HEK293 (cell line): Measurements from ENCODE around the gene SLCO6A1.

Experiments used
- CTCF ChIA-PET: fragments of 350-600 bp; formaldehyde crosslinking; extraction: SDS; loops from one replicate; lab custom pipeline; 2021; ENCODE audit warnings: antibody characterized with exemption; lab: Yijun Ruan, JAX
- POLR2A ChIA-PET: fragments of 300-600 bp; formaldehyde crosslinking; extraction: SDS; loops from one replicate; lab custom pipeline; 2020; ENCODE audit warnings: antibody characterized with exemption, inconsistent platforms; lab: Yijun Ruan, JAX
- H3K27ac ChIP-seq: fragments of 200-500 bp; sonication (Bioruptor generic); 2 replicates; pipeline ENCODE4 v1.5.1; 2014; ENCODE audit warnings: low read depth, low read length, control low read depth, inconsistent platforms; ENCODE audit errors: extremely low read depth
- H3K36me3 ChIP-seq, 2 experiments: fragments of 200-500 bp in 1 of 2; sonication (Bioruptor generic) in 1 of 2; 1 replicate in 1 of 2; 2 replicates in 1 of 2; pipeline ENCODE4 v1.5.1; 2014 to 2017; ENCODE audit warnings: inconsistent platforms in 2 of 2, low read length in 2 of 2; ENCODE audit not compliant: control insufficient read depth in 2 of 2, insufficient read depth in 1 of 2
- H3K4me1 ChIP-seq: fragments of 200-500 bp; sonication (Bioruptor generic); 2 replicates; pipeline ENCODE4 v1.5.1; 2014; ENCODE audit warnings: mild to moderate bottlenecking, low read length, inconsistent platforms; ENCODE audit not compliant: control insufficient read depth, insufficient read depth
- H3K4me3 ChIP-seq: 2 replicates; pipeline ENCODE4 v1.5.1; 2011; ENCODE audit warnings: low read depth, mild to moderate bottlenecking, control low read depth, low read length, moderate library complexity
- H3K9me3 ChIP-seq: fragments of 200-500 bp; sonication (Bioruptor generic); 2 replicates; pipeline ENCODE4 v1.5.1; 2014; ENCODE audit warnings: low read depth, low read length, inconsistent platforms; ENCODE audit not compliant: control insufficient read depth, insufficient read depth
- GLI4 ChIP-seq: fragments of 450-650 bp; formaldehyde crosslinking; IDR thresholded peaks from 2 replicates; pipeline ENCODE4 v1.5.1; 2016; ENCODE audit warnings: missing biosample characterization, missing genetic modification characterization
- KLF10 ChIP-seq: fragments of 450-650 bp; IDR thresholded peaks from 2 replicates; pipeline ENCODE4 v1.5.1; 2018; ENCODE audit warnings: missing biosample characterization, mild to moderate bottlenecking, missing genetic modification characterization
- KLF7 ChIP-seq: fragments of 450-650 bp; formaldehyde crosslinking; IDR thresholded peaks from 2 replicates; pipeline ENCODE4 v1.5.1; 2016; ENCODE audit warnings: missing biosample characterization, missing genetic modification characterization, borderline replicate concordance
- MZF1 ChIP-seq: fragments of 450-650 bp; formaldehyde crosslinking; IDR thresholded peaks from 2 replicates; pipeline ENCODE4 v1.5.1; 2017; ENCODE audit warnings: missing biosample characterization, missing genetic modification characterization, borderline replicate concordance
- PATZ1 ChIP-seq: fragments of 450-650 bp; formaldehyde crosslinking; IDR thresholded peaks from 2 replicates; pipeline ENCODE4 v1.5.1; 2016; ENCODE audit warnings: missing biosample characterization, missing genetic modification characterization
- PBX3 ChIP-seq: sonication (generic); formaldehyde crosslinking; IDR thresholded peaks from 2 replicates; pipeline ENCODE4 v1.8.1; 2022; ENCODE audit warnings: mild to moderate bottlenecking, moderate library complexity, missing genetic modification reagents
- SALL2 ChIP-seq: fragments of 450-650 bp; formaldehyde crosslinking; IDR thresholded peaks from 2 replicates; pipeline ENCODE4 v1.5.0; 2017; ENCODE audit warnings: missing biosample characterization, mild to moderate bottlenecking, missing genetic modification characterization, borderline replicate concordance
- TRIM28 ChIP-seq: IDR thresholded peaks from 2 replicates; pipeline ENCODE4 v1.6.1; 2011; ENCODE audit warnings: low read length, control low read depth, borderline replicate concordance
- ZEB2 ChIP-seq: fragments of 450-650 bp; formaldehyde crosslinking; IDR thresholded peaks from 2 replicates; pipeline ENCODE4 v1.5.1; 2016; ENCODE audit warnings: missing biosample characterization, missing genetic modification characterization
- ZFP3 ChIP-seq: fragments of 450-650 bp; formaldehyde crosslinking; IDR thresholded peaks from 2 replicates; pipeline ENCODE4 v1.5.1; 2016; ENCODE audit warnings: low read depth, missing biosample characterization, missing genetic modification characterization
- ZFP41 ChIP-seq: fragments of 450-650 bp; formaldehyde crosslinking; IDR thresholded peaks from 2 replicates; pipeline ENCODE4 v1.5.1; 2016; ENCODE audit warnings: missing biosample characterization, missing genetic modification characterization, borderline replicate concordance
- ZNF112 ChIP-seq: fragments of 450-650 bp; formaldehyde crosslinking; IDR thresholded peaks from 2 replicates; pipeline ENCODE4 v1.5.0; 2017; ENCODE audit warnings: missing biosample characterization, missing genetic modification characterization
- ZNF174 ChIP-seq: fragments of 450-650 bp; formaldehyde crosslinking; IDR thresholded peaks from 2 replicates; pipeline ENCODE4 v1.5.0; 2017; ENCODE audit warnings: missing biosample characterization, mild to moderate bottlenecking, missing genetic modification characterization
- ZNF18 ChIP-seq: fragments of 450-650 bp; formaldehyde crosslinking; IDR thresholded peaks from 2 replicates; pipeline ENCODE4 v1.5.1; 2016; ENCODE audit warnings: missing biosample characterization, missing genetic modification characterization
- ZNF24 ChIP-seq: fragments of 450-650 bp; formaldehyde crosslinking; IDR thresholded peaks from 2 replicates; pipeline ENCODE4 v1.5.1; 2016; ENCODE audit warnings: missing biosample characterization, missing genetic modification characterization
- ZNF302 ChIP-seq: fragments of 450-650 bp; formaldehyde crosslinking; IDR thresholded peaks from 2 replicates; pipeline ENCODE4 v1.5.1; 2016; ENCODE audit warnings: missing biosample characterization, missing genetic modification characterization, low read depth
- ZNF362 ChIP-seq: fragments of 450-650 bp; formaldehyde crosslinking; IDR thresholded peaks from 2 replicates; pipeline ENCODE4 v1.5.1; 2016; ENCODE audit warnings: missing biosample characterization, missing genetic modification characterization
- ZNF37A ChIP-seq: fragments of 450-650 bp; IDR thresholded peaks from 2 replicates; pipeline ENCODE4 v1.5.1; 2018; ENCODE audit warnings: missing biosample characterization, missing genetic modification characterization
- ZNF510 ChIP-seq: fragments of 450-650 bp; formaldehyde crosslinking; IDR thresholded peaks from 2 replicates; pipeline ENCODE4 v1.5.1; 2018; ENCODE audit warnings: mild to moderate bottlenecking, missing genetic modification characterization, missing biosample characterization; ENCODE audit not compliant: insufficient replicate concordance
- ZNF513 ChIP-seq: fragments of 450-650 bp; IDR thresholded peaks from 2 replicates; pipeline ENCODE4 v1.5.1; 2018; ENCODE audit warnings: missing biosample characterization, missing genetic modification characterization
- ZNF629 ChIP-seq: fragments of 450-650 bp; formaldehyde crosslinking; IDR thresholded peaks from 2 replicates; pipeline ENCODE4 v1.5.1; 2017; ENCODE audit warnings: missing biosample characterization, missing genetic modification characterization
- ZNF768 ChIP-seq: fragments of 450-650 bp; formaldehyde crosslinking; IDR thresholded peaks from 2 replicates; pipeline ENCODE4 v1.5.1; 2018; ENCODE audit warnings: missing biosample characterization, mild to moderate bottlenecking, missing genetic modification characterization
- ZNF830 ChIP-seq: fragments of 450-650 bp; IDR thresholded peaks from 2 replicates; pipeline ENCODE4 v1.5.0; 2018; ENCODE audit warnings: missing biosample characterization, missing genetic modification characterization, low read depth, mild to moderate bottlenecking, moderate library complexity
- TF ChIP-seq, protein P1 (sequence below): fragments of 450-650 bp; formaldehyde crosslinking; IDR thresholded peaks from 2 replicates; pipeline ENCODE4 v1.5.1; 2017; ENCODE audit warnings: missing biosample characterization, missing genetic modification characterization

The SLCO6A1 gene

DNA sequence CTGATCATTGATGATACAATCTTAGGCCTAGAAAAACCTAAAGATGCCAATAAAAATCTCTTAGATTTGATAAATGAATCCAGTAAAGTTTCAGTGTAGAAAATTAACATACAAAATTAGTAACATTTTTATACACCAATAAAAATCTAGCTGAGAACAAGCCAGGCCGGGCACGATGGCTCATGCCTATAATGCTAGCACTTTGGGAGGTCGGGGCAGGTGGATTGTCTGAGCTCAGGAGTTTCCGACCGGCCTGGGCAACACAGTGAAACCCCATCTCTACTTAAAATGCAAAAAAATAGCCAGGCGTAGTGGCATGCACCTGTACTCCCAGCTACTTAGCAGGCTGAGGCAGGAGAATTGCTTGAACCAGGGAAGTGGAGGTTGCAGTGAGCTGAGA, 84.4 kb downstream of the SLCO6A1 start (continued):
- TF ChIP-seq ZNF18 (no peak), ZNF362 (tag by site-specific recombination) (no peak), GLI4 (tag by site-specific recombination) (no peak), KLF10 (tag by site-specific recombination) (no peak), ZNF629 (no peak), ZNF24 (no peak), ZNF302 (tag by site-specific recombination) (no peak), ZNF768 (tag by site-specific recombination) (no peak)
- TF ChIP-seq, protein P1, sequence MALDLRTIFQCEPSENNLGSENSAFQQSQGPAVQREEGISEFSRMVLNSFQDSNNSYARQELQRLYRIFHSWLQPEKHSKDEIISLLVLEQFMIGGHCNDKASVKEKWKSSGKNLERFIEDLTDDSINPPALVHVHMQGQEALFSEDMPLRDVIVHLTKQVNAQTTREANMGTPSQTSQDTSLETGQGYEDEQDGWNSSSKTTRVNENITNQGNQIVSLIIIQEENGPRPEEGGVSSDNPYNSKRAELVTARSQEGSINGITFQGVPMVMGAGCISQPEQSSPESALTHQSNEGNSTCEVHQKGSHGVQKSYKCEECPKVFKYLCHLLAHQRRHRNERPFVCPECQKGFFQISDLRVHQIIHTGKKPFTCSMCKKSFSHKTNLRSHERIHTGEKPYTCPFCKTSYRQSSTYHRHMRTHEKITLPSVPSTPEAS (tag by site-specific recombination), result no peak

- no peak for TF ChIP-seq KLF7
- no peak for TF ChIP-seq ZNF510 (tag by site-specific recombination)
- TF ChIP-seq PATZ1 (tag by site-specific recombination), result no peak
- TF ChIP-seq ZNF112 (tag by site-specific recombination), result no peak
- Histone ChIP-seq H3K4me1 (no peaks in the 10 kb centered on the region), H3K27ac (no peak overlapping the region), H3K36me3 (no peaks in the 10 kb centered on the region), H3K4me3 (no peak overlapping the region), H3K9me3 (no peaks in the 10 kb centered on the region)
- ChIA-PET CTCF (no interaction called here), POLR2A (no interaction called here)
Observed at GRCh38 chr5:102388235-102388634, 110.6 kb downstream of the SLCO6A1 start.

- CTCF ChIA-PET, result no interaction called here
- Histone ChIP-seq H3K4me1 (no peaks in the 10 kb centered on the region), H3K4me3 (no peak overlapping the region)
- POLR2A ChIA-PET, result no interaction called here
- TF ChIP-seq ZNF37A, result no peak
- TF ChIP-seq ZEB2 (tag by site-specific recombination), result no peak
- TF ChIP-seq, all 188 proteins: peak for 0
- no peaks in the 10 kb centered on the region for H3K36me3 ChIP-seq
- H3K9me3 ChIP-seq, result no peaks in the 10 kb centered on the region
- H3K27ac ChIP-seq, result no peak overlapping the region
Observed at GRCh38 chr5:102385365-102385764, 113.4 kb downstream of the SLCO6A1 start.

DNA sequence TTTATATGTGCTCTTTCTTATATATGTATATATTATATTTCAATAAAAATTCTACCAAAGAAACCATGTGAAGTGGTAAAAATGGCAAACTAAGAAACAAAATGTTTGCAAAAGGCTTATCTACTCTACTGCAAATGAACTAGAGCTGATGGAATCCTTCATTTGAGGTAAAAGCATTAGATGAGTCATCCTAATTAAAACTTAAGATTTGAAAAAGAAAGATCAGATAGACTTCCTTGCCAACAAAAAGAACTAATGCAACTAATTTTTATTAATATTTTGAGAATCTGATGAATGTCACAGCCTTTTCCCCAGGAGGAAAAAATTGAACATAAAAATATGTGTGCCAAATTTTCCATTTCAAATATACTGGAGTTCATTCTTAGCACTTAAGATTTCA, 118.6 kb downstream of the SLCO6A1 start:
- Histone ChIP-seq H3K4me1 (no peaks in the 10 kb centered on the region), H3K9me3 (no peaks in the 10 kb centered on the region), H3K27ac (no peak overlapping the region), H3K4me3 (no peak overlapping the region), H3K36me3 (no peaks in the 10 kb centered on the region)
- POLR2A ChIA-PET, result no interaction called here
- CTCF ChIA-PET, result no interaction called here
- TF ChIP-seq ZNF513 (tag by site-specific recombination) (no peak), MZF1 (no peak), PBX3 (CRISPR knock-in tag) (no peak), TRIM28 (no peak), ZNF174 (tag by site-specific recombination) (no peak), SALL2 (tag by site-specific recombination) (no peak), ZNF830 (tag by site-specific recombination) (no peak), ZFP41 (tag by site-specific recombination) (no peak), ZFP3 (no peak)
